SK-N-SH (cell line): Measurements from ENCODE around the gene SLCO4A1. TPM values are rescaled to one million over a fixed set of nuclear protein-coding genes. Genes with fewer than 3 reads are reported as not detected.

Experiments used
- CTCF ChIA-PET: fragments of 300-600, 350-600 bp; formaldehyde crosslinking; extraction: SDS; loops from one replicate; lab custom pipeline; 2021; lab: Yijun Ruan, JAX
- POLR2A ChIA-PET: fragments of 350-600 bp; sonication (Branson Sonifier 250); formaldehyde crosslinking; extraction: SDS; loops from one replicate; lab custom pipeline; 2020; ENCODE audit warnings: antibody characterized with exemption, inconsistent platforms; lab: Yijun Ruan, JAX
- DNase-seq: peaks from one replicate; pipeline ENCODE4 v3.0.0; 2012
- H2AFZ ChIP-seq: fragments of 200-600 bp; sonication (generic); 2 replicates; pipeline ENCODE4 v1.8.1; 2016; ENCODE audit warnings: antibody characterized with exemption, mild to moderate bottlenecking, low read depth
- H3F3A ChIP-seq: fragments of 200-600 bp; sonication (generic); replicated peaks from 2 replicates; pipeline ENCODE3; 2016; ENCODE audit warnings: antibody characterized with exemption, mild to moderate bottlenecking; ENCODE audit not compliant: insufficient read depth
- H3K27ac ChIP-seq, 2 experiments: fragments of 200-500 bp in 1 of 2; fragments of 200-600 bp in 1 of 2; sonication (Bioruptor generic) in 1 of 2; sonication (generic), shearing (Covaris generic) in 1 of 2; 2 replicates each; pipeline versions ENCODE4 v1.5.1 to v1.6.1; 2014 to 2016; ENCODE audit warnings: low read depth in 2 of 2, inconsistent platforms in 1 of 2, low read length in 1 of 2, mild to moderate bottlenecking in 1 of 2, mixed read lengths in 1 of 2
- H3K27me3 ChIP-seq: fragments of 200-600 bp; sonication (generic), shearing (Covaris generic); 2 replicates; pipeline ENCODE4 v1.6.1; 2016; ENCODE audit warnings: mixed run types; ENCODE audit not compliant: insufficient read depth
- H3K36me3 ChIP-seq, 2 experiments: fragments of 200-500 bp in 1 of 2; fragments of 200-600 bp in 1 of 2; sonication (Bioruptor generic) in 1 of 2; sonication (generic) in 1 of 2; replicated peaks in 1 of 2; 2 replicates each; pipeline versions ENCODE3 to v1.5.1; 2014 to 2016; ENCODE audit warnings: low read length in 1 of 2, mild to moderate bottlenecking in 1 of 2; ENCODE audit not compliant: insufficient read depth in 2 of 2, control insufficient read depth in 1 of 2
- H3K4me1 ChIP-seq, 2 experiments: fragments of 200-500 bp in 1 of 2; fragments of 200-600 bp in 1 of 2; sonication (Bioruptor generic) in 1 of 2; sonication (generic), shearing (Covaris generic) in 1 of 2; 2 replicates each; pipeline versions ENCODE4 v1.5.1 to v1.6.1; 2014 to 2016; ENCODE audit warnings: low read depth in 1 of 2, low read length in 1 of 2, mixed run types in 1 of 2; ENCODE audit not compliant: insufficient read depth in 2 of 2, control insufficient read depth in 1 of 2
- H3K4me2 ChIP-seq: fragments of 200-600 bp; sonication (generic), shearing (Covaris generic); 2 replicates; pipeline ENCODE4 v1.6.1; 2017; ENCODE audit warnings: mixed run types
- H3K4me3 ChIP-seq, 2 experiments: fragments of 200-500 bp in 1 of 2; fragments of 200-600 bp in 1 of 2; sonication (Bioruptor generic) in 1 of 2; sonication (generic), shearing (Covaris generic) in 1 of 2; 2 replicates each; pipeline versions ENCODE4 v1.5.1 to v1.8.1; 2014 to 2016; ENCODE audit warnings: low read depth in 2 of 2, inconsistent platforms in 1 of 2, low read length in 1 of 2, mild to moderate bottlenecking in 1 of 2, mixed read lengths in 1 of 2, moderate library complexity in 1 of 2
- H3K79me2 ChIP-seq: fragments of 200-600 bp; sonication (generic); 2 replicates; pipeline ENCODE4 v1.8.1; 2017; ENCODE audit warnings: mild to moderate bottlenecking; ENCODE audit not compliant: insufficient read depth
- H3K9ac ChIP-seq: fragments of 200-600 bp; sonication (generic); 2 replicates; pipeline ENCODE4 v1.6.1; 2017; ENCODE audit warnings: mixed run types
- H3K9me2 ChIP-seq: fragments of 200-600 bp; sonication (generic); 2 replicates; pipeline ENCODE4 v1.6.1; 2017; ENCODE audit warnings: mixed run types
- H3K9me3 ChIP-seq: fragments of 200-600 bp; sonication (generic); 2 replicates; pipeline ENCODE4 v1.6.1; 2017; ENCODE audit warnings: mixed run types, mild to moderate bottlenecking, moderate library complexity
- H4K20me1 ChIP-seq: fragments of 200-600 bp; sonication (generic); 2 replicates; pipeline ENCODE4 v1.6.1; 2017; ENCODE audit warnings: mild to moderate bottlenecking, mixed run types; ENCODE audit not compliant: insufficient read depth
- CHD2 ChIP-seq: fragments of 150-350 bp; IDR thresholded peaks from 2 replicates; pipeline ENCODE4 v1.6.1; 2018; ENCODE audit warnings: low read length; ENCODE audit not compliant: partially characterized antibody
- CTCF ChIP-seq: fragments of 200-600 bp; sonication (generic); IDR thresholded peaks from 2 replicates; pipeline ENCODE4 v1.6.1; 2017; ENCODE audit warnings: antibody characterized with exemption, mild to moderate bottlenecking, moderate library complexity
- EP300 ChIP-seq, 2 experiments: IDR thresholded peaks; 2 replicates each; pipeline versions ENCODE4 v1.4.0 to v1.6.1; 2012; ENCODE audit warnings: borderline replicate concordance in 1 of 2, low read depth in 1 of 2, low read length in 1 of 2
- EZH2phosphoT487 ChIP-seq: fragments of 200-600 bp; sonication (generic); IDR thresholded peaks from 2 replicates; pipeline ENCODE4 v1.6.1; 2017; ENCODE audit warnings: low read depth, mixed run types, mild to moderate bottlenecking, antibody characterized with exemption, moderate library complexity, borderline replicate concordance
- FOSL2 ChIP-seq: IDR thresholded peaks from 2 replicates; pipeline ENCODE4 v1.4.0; 2012; ENCODE audit warnings: low read depth, mild to moderate bottlenecking, moderate library complexity, borderline replicate concordance
- GATA2 ChIP-seq: sonication (generic); formaldehyde crosslinking; IDR thresholded peaks from 2 replicates; pipeline ENCODE4 v1.5.0; 2020; ENCODE audit warnings: mild to moderate bottlenecking, missing genetic modification reagents
- IRF3 ChIP-seq: fragments of 150-350 bp; IDR thresholded peaks from 2 replicates; pipeline ENCODE4 v1.6.1; 2016; ENCODE audit warnings: mild to moderate bottlenecking, low read depth, low read length
- MAX ChIP-seq: IDR thresholded peaks from 2 replicates; pipeline ENCODE4 v1.4.0; 2012; ENCODE audit warnings: low read depth
- PBX3 ChIP-seq: IDR thresholded peaks from 2 replicates; pipeline ENCODE4; 2012
- POLR2AphosphoS5 ChIP-seq: IDR thresholded peaks from 2 replicates; pipeline ENCODE4 v1.6.1; 2012; ENCODE audit warnings: low read depth, low read length
- RAD21 ChIP-seq: IDR thresholded peaks from 2 replicates; pipeline ENCODE4 v1.6.1; 2012; ENCODE audit warnings: mild to moderate bottlenecking, low read length
- SIN3A ChIP-seq: IDR thresholded peaks from 2 replicates; pipeline ENCODE4 v1.6.1; 2012; ENCODE audit warnings: low read depth, mild to moderate bottlenecking, low read length, moderate library complexity, borderline replicate concordance
- TAF1 ChIP-seq: IDR thresholded peaks from 2 replicates; pipeline ENCODE4 v1.6.1; 2012; ENCODE audit warnings: low read depth, mild to moderate bottlenecking, low read length, moderate library complexity, borderline replicate concordance
- TEAD4 ChIP-seq: IDR thresholded peaks from 2 replicates; pipeline ENCODE4 v1.4.0; 2012; ENCODE audit warnings: mild to moderate bottlenecking, borderline replicate concordance; ENCODE audit not compliant: insufficient read depth
- USF1 ChIP-seq: IDR thresholded peaks from 2 replicates; pipeline ENCODE4 v1.4.0; 2012; ENCODE audit warnings: low read depth, borderline replicate concordance
- YY1 ChIP-seq: IDR thresholded peaks from 2 replicates; pipeline ENCODE4 v1.4.0; 2012; ENCODE audit warnings: low read depth, mild to moderate bottlenecking
- ZBTB33 ChIP-seq: IDR thresholded peaks from 2 replicates; pipeline ENCODE4 v1.4.0; 2012; ENCODE audit warnings: low read depth, borderline replicate concordance
- WGBS: methylation state at CpG from one replicate; pipeline ENCODE4 v1.1.6; 2017; ENCODE audit warnings: low lambda C conversion rate; 5-methylcytosine and 5-hydroxymethylcytosine counted together
- polyA plus RNA-seq, 3 experiments: library from polyadenylated mRNA; depleted of rRNA; stranded (reverse); fragments of >200 nt; gene quantifications; 2 replicates each; pipeline ENCODE4 v1.2.3, GENCODE V29; 2012

Gene SLCO4A1
- polyA plus RNA-seq, 1 of the 3 experiments (the other 2 are of a cell fraction) = 0.33 TPM

GRCh38 chr20:62604796-62605195 is 37.5 kb upstream of the SLCO4A1 start:
- H3K9ac ChIP-seq = no peak overlapping the region
- H3K27me3 ChIP-seq = no peaks in the 10 kb centered on the region
- H3K4me1 ChIP-seq = peaks cover 8 to 17% of the 10 kb centered on the region in 2 experiments; a peak in 3 of 4 replicates
- no peak overlapping the region for H3K4me3 ChIP-seq
- no peaks in the 10 kb centered on the region for H3F3A ChIP-seq
- no peak for DNase-seq
- ChIA-PET CTCF (interaction anchor here (0.7 to 4.6 kb wide), 4 partner anchors 12 to 194 kb away, joined by 3 to 38 read pairs (median 3); no protein-coding TSS in a partner anchor), POLR2A (no interaction called here)
- H3K27ac ChIP-seq = no peak overlapping the region
- H3K79me2 ChIP-seq = no peaks in the 10 kb centered on the region
- no peak overlapping the region for H2AFZ ChIP-seq
- no peak overlapping the region for H3K4me2 ChIP-seq
- no peaks in the 10 kb centered on the region for H4K20me1 ChIP-seq
- no peaks in the 10 kb centered on the region for H3K9me3 ChIP-seq
- TF ChIP-seq POLR2AphosphoS5 (no peak), CTCF (no peak), GATA2 (CRISPR knock-in tag) (no peak), MAX (no peak), RAD21 (no peak), PBX3 (no peak), CHD2 (no peak), SIN3A (no peak), TEAD4 (no peak), EZH2phosphoT487 (no peak), ZBTB33 (no peak), EP300 (IDR thresholded peaks at IDR 0.05; ENCODE audit: borderline replicate concordance in 1 of 2, low read depth in 1 of 2, low read length in 1 of 2) (no peak), FOSL2 (no peak), YY1 (no peak), TAF1 (no peak), IRF3 (no peak), USF1 (no peak)
- no peaks in the 10 kb centered on the region for H3K9me2 ChIP-seq
- no peaks in the 10 kb centered on the region for H3K36me3 ChIP-seq
- WGBS = 65% methylated on average over 5 of the region's 9 CpGs
